ENCODE measurements around the gene KNTC1.
"Not testable (repeated sequence)": the region's sequence is repeated elsewhere in the genome, so short reads cannot be mapped to it uniquely, and the experiment has no call there.

The KNTC1 gene

GRCh38 chr12:122563361-122563760 is 36.3 kb downstream of the KNTC1 start:
- DNase-seq: no peak

GRCh38 chr12:122566816-122567215 is 39.8 kb downstream of the KNTC1 start:
- DNase-seq: not testable (repeated sequence)

GRCh38 chr12:122569288-122569687 is 42.2 kb downstream of the KNTC1 start:
- DNase-seq: no peak

GRCh38 chr12:122570006-122570405 is 43.0 kb downstream of the KNTC1 start:
- not testable (repeated sequence) for DNase-seq

- DNase-seq: no peak
Measured at GRCh38 chr12:122571821-122572220, 44.8 kb downstream of the KNTC1 start.

- DNase-seq: not testable (repeated sequence)
Measured at GRCh38 chr12:122583294-122583693, 56.2 kb downstream of the KNTC1 start.

GRCh38 chr12:122584177-122584863 is 57.3 kb downstream of the KNTC1 start:
- DNase-seq: no peak

- DNase-seq: no peak
Measured at GRCh38 chr12:122590990-122591389, 63.9 kb downstream of the KNTC1 start.

GRCh38 chr12:122591966-122592365 is 64.9 kb downstream of the KNTC1 start:
- DNase-seq: not testable (repeated sequence)

GRCh38 chr12:122592543-122592942 is 65.5 kb downstream of the KNTC1 start:
- DNase-seq: not testable (repeated sequence)

- no peak for DNase-seq
Measured at GRCh38 chr12:122593910-122594309, 66.9 kb downstream of the KNTC1 start.

- no peak for DNase-seq
Measured at GRCh38 chr12:122596838-122597237, 69.8 kb downstream of the KNTC1 start.

GRCh38 chr12:122602456-122602855 is 75.4 kb downstream of the KNTC1 start:
- no peak for DNase-seq

- no peak for DNase-seq
Measured at GRCh38 chr12:122604993-122605392, 77.9 kb downstream of the KNTC1 start.

- no peak for DNase-seq
Measured at GRCh38 chr12:122609732-122610131, 82.7 kb downstream of the KNTC1 start.

- no peak for DNase-seq
Measured at GRCh38 chr12:122610207-122610606, 83.2 kb downstream of the KNTC1 start.

- DNase-seq: no peak
Measured at GRCh38 chr12:122610911-122611310, 83.9 kb downstream of the KNTC1 start.

- no peak for DNase-seq
Measured at GRCh38 chr12:122614839-122615238, 87.8 kb downstream of the KNTC1 start.

GRCh38 chr12:122615780-122616179 is 88.7 kb downstream of the KNTC1 start:
- no peak for DNase-seq

GRCh38 chr12:122635471-122635870 is 108.4 kb downstream of the KNTC1 start:
- no peak for DNase-seq

GRCh38 chr12:122643207-122643805 is 116.3 kb downstream of the KNTC1 start:
- DNase-seq: no peak

- no peak for DNase-seq
Measured at GRCh38 chr12:122646517-122647217, 119.6 kb downstream of the KNTC1 start.

- no peak for DNase-seq
Measured at GRCh38 chr12:122651520-122652224, 124.6 kb downstream of the KNTC1 start.

Measured in NCI-H524 (cell line).